SW 1271 (cell line): Measurements from ENCODE around the gene C11orf86.
"Not testable (repeated sequence)": the region's sequence is repeated elsewhere in the genome, so short reads cannot be mapped to it uniquely, and the experiment has no call there.

ENCODE experiments used
- DNase-seq, 2 experiments: peaks; one replicate each; lab custom pipeline; 2025; lab: John Stamatoyannopoulos, UW

C11orf86 gene

GRCh38 chr11:66974724-66975404 lies at the start of gene C11orf86:
Gene C11orf86 (plus strand): TSS chr11:66975304. CDS start chr11:66975363, 59 bp downstream.
- no peak for DNase-seq

- DNase-seq, result no peak
Observed at GRCh38 chr11:66929753-66930152, 45.4 kb upstream of the C11orf86 start.

GRCh38 chr11:66932543-66932942 lies 42.6 kb upstream of the C11orf86 start:
- DNase-seq, result no peak

- no peak for DNase-seq
Observed at GRCh38 chr11:66933531-66933930, 41.6 kb upstream of the C11orf86 start.

GRCh38 chr11:66934950-66935779 lies 39.9 kb upstream of the C11orf86 start:
- no peak for DNase-seq

GRCh38 chr11:66936311-66936711 lies 38.8 kb upstream of the C11orf86 start:
- DNase-seq, result no peak

GRCh38 chr11:66937193-66937733 lies 37.8 kb upstream of the C11orf86 start:
- no peak for DNase-seq

GRCh38 chr11:66938582-66939135 lies 36.4 kb upstream of the C11orf86 start:
- no peak for DNase-seq

- peak; percentile 87 to 92 for DNase-seq
Observed at GRCh38 chr11:66950112-66950535, 25.0 kb upstream of the C11orf86 start.

GRCh38 chr11:66951135-66951534 lies 24.0 kb upstream of the C11orf86 start:
- DNase-seq, result no peak

- DNase-seq, result no peak
Observed at GRCh38 chr11:66951927-66952337, 23.2 kb upstream of the C11orf86 start.

GRCh38 chr11:66953081-66953833 lies 21.8 kb upstream of the C11orf86 start:
- no peak for DNase-seq

- DNase-seq, result no peak
Observed at GRCh38 chr11:66956689-66957290, 18.3 kb upstream of the C11orf86 start.

- DNase-seq, result no peak
Observed at GRCh38 chr11:66957971-66958231, 17.2 kb upstream of the C11orf86 start.

GRCh38 chr11:66958232-66958955 lies 16.7 kb upstream of the C11orf86 start, which contains the start of gene PC:
Gene PC (minus strand): TSS chr11:66958383. CDS start chr11:66872159, 86,224 bp downstream.
- DNase-seq, result peak; percentile 99

- no peak for DNase-seq
Observed at GRCh38 chr11:66958956-66959274, 16.2 kb upstream of the C11orf86 start.

- not testable (repeated sequence) for DNase-seq
Observed at GRCh38 chr11:66961691-66962213, 13.4 kb upstream of the C11orf86 start.

GRCh38 chr11:66962247-66962646 lies 12.9 kb upstream of the C11orf86 start:
- DNase-seq, result no peak

- no peak for DNase-seq
Observed at GRCh38 chr11:66962801-66963200, 12.3 kb upstream of the C11orf86 start.

- no peak for DNase-seq
Observed at GRCh38 chr11:66964495-66964894, 10.6 kb upstream of the C11orf86 start.

- no peak for DNase-seq
Observed at GRCh38 chr11:66966351-66966750, 8.8 kb upstream of the C11orf86 start.
